Endothelial cell of umbilical vein (primary cell): ENCODE data around the gene ANO7. TPM values are rescaled to one million over a fixed set of nuclear protein-coding genes. Genes with fewer than 3 reads are reported as not detected.

Source experiments
- BruUV-seq: library from RNA; stranded (reverse); fragments of 400-500 nt; replicated peaks from 2 replicates; lab custom pipeline; 2021; lab: Mats Ljungman, UMichigan
- CTCF ChIA-PET: fragments of 300-600, 350-600 bp; sonication (Branson Sonifier 250); formaldehyde crosslinking; loops from one replicate; lab custom pipeline; 2021; ENCODE audit warnings: antibody characterized with exemption, inconsistent platforms; lab: Charles Lee
- POLR2A ChIA-PET: fragments of 300-600, 350-600 bp; sonication (Branson Sonifier 250); formaldehyde crosslinking; loops from one replicate; lab custom pipeline; 2021; ENCODE audit warnings: antibody characterized with exemption, inconsistent platforms; lab: Charles Lee
- DNase-seq: peaks from one replicate; pipeline ENCODE4 v3.0.0-alpha.2; 2011; ENCODE audit warnings: low read depth, low spot score
- FAIRE-seq: peaks from 2 replicates; lab custom pipeline; 2011; peaks lifted over from hg19 to GRCh38; lab: Jason Lieb, UNC
- H2AFZ ChIP-seq: 2 replicates; pipeline ENCODE4 v1.6.0; 2012; ENCODE audit warnings: low read depth, low read length, control low read depth, inconsistent platforms
- H3K27ac ChIP-seq: 2 replicates; pipeline ENCODE4 v1.5.1; 2011; ENCODE audit warnings: low read depth, mild to moderate bottlenecking, control low read depth, low read length, moderate library complexity; ENCODE audit not compliant: insufficient read depth
- H3K27me3 ChIP-seq, 2 experiments: 2 replicates each; pipeline versions ENCODE4 v1.6.0 to v1.6.1; 2011; ENCODE audit warnings: low read length in 2 of 2, mixed read lengths in 1 of 2; ENCODE audit not compliant: control insufficient read depth in 2 of 2, insufficient read depth in 2 of 2
- H3K36me3 ChIP-seq, 2 experiments: 2 replicates in 1 of 2; 3 replicates in 1 of 2; pipeline ENCODE4 v1.5.1; 2011; ENCODE audit warnings: low read length in 2 of 2, mild to moderate bottlenecking in 1 of 2, moderate library complexity in 1 of 2; ENCODE audit not compliant: control insufficient read depth in 2 of 2, insufficient read depth in 2 of 2; ENCODE audit errors: extremely low read depth in 1 of 2
- H3K4me1 ChIP-seq: 3 replicates; pipeline ENCODE4 v1.5.1; 2011; ENCODE audit warnings: mild to moderate bottlenecking, low read length; ENCODE audit not compliant: control insufficient read depth, insufficient read depth; ENCODE audit errors: extremely low read depth
- H3K4me2 ChIP-seq: 2 replicates; pipeline ENCODE4 v1.6.1; 2011; ENCODE audit warnings: low read length, control low read depth, mixed read lengths; ENCODE audit not compliant: insufficient read depth
- H3K4me3 ChIP-seq, 3 experiments: fragments of 200-600 bp in 1 of 3; sonication (generic), shearing (Covaris generic) in 1 of 3; replicated peaks in 1 of 3; 2 replicates each; pipeline ENCODE4 v1.5.1; 2011 to 2016; ENCODE audit warnings: control low read depth in 3 of 3, low read length in 3 of 3, mild to moderate bottlenecking in 2 of 3, inconsistent platforms in 1 of 3, low read depth in 1 of 3, moderate library complexity in 1 of 3; ENCODE audit not compliant: insufficient read depth in 1 of 3
- H3K79me2 ChIP-seq: 2 replicates; pipeline ENCODE4 v1.6.0; 2012; ENCODE audit warnings: low read length, inconsistent platforms; ENCODE audit not compliant: control insufficient read depth, insufficient read depth
- H3K9ac ChIP-seq: replicated peaks from 2 replicates; pipeline ENCODE3; 2011; ENCODE audit warnings: low read length, control low read depth; ENCODE audit not compliant: insufficient read depth; ENCODE audit errors: extremely low read depth
- H3K9me1 ChIP-seq: replicated peaks from 3 replicates; pipeline ENCODE4 v1.6.0; 2011; ENCODE audit warnings: mild to moderate bottlenecking, low read length; ENCODE audit not compliant: control insufficient read depth, insufficient read depth; ENCODE audit errors: extremely low read depth
- H3K9me3 ChIP-seq: replicated peaks from 2 replicates; pipeline ENCODE4 v1.5.1; 2012; ENCODE audit warnings: low read length, inconsistent platforms; ENCODE audit not compliant: control insufficient read depth, insufficient read depth
- H4K20me1 ChIP-seq: replicated peaks from 2 replicates; pipeline ENCODE3; 2011; ENCODE audit warnings: mild to moderate bottlenecking, low read length; ENCODE audit not compliant: control insufficient read depth, insufficient read depth; ENCODE audit errors: extremely low read depth
- EZH2 ChIP-seq: IDR thresholded peaks from 2 replicates; pipeline ENCODE4 v1.6.1; 2012; ENCODE audit warnings: borderline replicate concordance, low read depth, mild to moderate bottlenecking, moderate library complexity, low read length, inconsistent platforms; ENCODE audit not compliant: severe bottlenecking
- FOS ChIP-seq: IDR thresholded peaks from 2 replicates; pipeline ENCODE4 v1.6.1; 2011; ENCODE audit warnings: mild to moderate bottlenecking, low read length, moderate library complexity, borderline replicate concordance; ENCODE audit not compliant: insufficient read depth
- GATA2 ChIP-seq: IDR thresholded peaks from 2 replicates; pipeline ENCODE4 v1.7.0; 2011; ENCODE audit warnings: low read depth, mild to moderate bottlenecking, moderate library complexity, mixed read lengths, low read length; ENCODE audit not compliant: insufficient read length, insufficient read depth
- JUN ChIP-seq: IDR thresholded peaks from 2 replicates; pipeline ENCODE4 v1.6.1; 2011; ENCODE audit warnings: borderline replicate concordance, low read depth; ENCODE audit not compliant: insufficient read length, insufficient read depth
- MYC ChIP-seq: IDR thresholded peaks from one replicate; pipeline ENCODE4 v1.6.1; 2011; ENCODE audit warnings: mild to moderate bottlenecking, low read depth, low read length
- POLR2A ChIP-seq: IDR thresholded peaks from 2 replicates; pipeline ENCODE4 v1.6.1; 2012; ENCODE audit warnings: low read depth, mild to moderate bottlenecking, control low read depth, low read length
- POLR2AphosphoS5 ChIP-seq: IDR thresholded peaks from 2 replicates; pipeline ENCODE4 v1.6.1; 2012; ENCODE audit warnings: low read depth, mild to moderate bottlenecking, control low read depth, low read length, moderate library complexity; ENCODE audit not compliant: insufficient read depth
- dilution Hi-C: fragments of 300-500 bp; cut with MboI; formaldehyde crosslinking; loops from one replicate; pipeline ENCODE4 v1.15.0; 2019; ENCODE audit warnings: low sequenced_read_pairs; ENCODE audit not compliant: extremely low pct_ligation_motif_present
- intact Hi-C: fragments of 100-400 bp; cut with micrococcal nuclease; formaldehyde crosslinking; loops from one replicate; pipeline ENCODE4 v1.10.0; 2022
- polyA plus RNA-seq, 4 experiments: library from polyadenylated mRNA; depleted of rRNA in 3 of 4; stranded (reverse) in 3 of 4; unstranded in 1 of 4; fragments of >200 nt; gene quantifications; 2 replicates each; pipeline versions ENCODE4 v1.2.1 to v1.2.3, GENCODE V29; 2011 to 2012; ENCODE audit warnings: missing spikeins in 1 of 4
- total RNA-seq: library from RNA; stranded (reverse); gene quantifications from 2 replicates; pipeline ENCODE4 v1.2.3, GENCODE V29; 2021
- TF ChIP-seq, protein P1 (sequence below): IDR thresholded peaks from 2 replicates; pipeline ENCODE4 v1.6.1; 2011; ENCODE audit not compliant: insufficient read depth, insufficient read length
- TF ChIP-seq, protein P2 (sequence below), 2 donors: IDR thresholded peaks; 1 replicate in 1 of 2; 2 replicates in 1 of 2; pipeline ENCODE4 v1.5.1; 2011; ENCODE audit warnings: low read length in 2 of 2, mild to moderate bottlenecking in 2 of 2, moderate library complexity in 2 of 2, control low read depth in 1 of 2, inconsistent platforms in 1 of 2, low read depth in 1 of 2; ENCODE audit not compliant: insufficient read depth in 1 of 2; ENCODE audit errors: extremely low read depth in 1 of 2

Gene ANO7
- total and polyA plus RNA-seq, 2 donors (not counting 3 experiments of a cell fraction or from before 2014, with no cell fraction given): 0.81 to 2.5 TPM

DNA sequence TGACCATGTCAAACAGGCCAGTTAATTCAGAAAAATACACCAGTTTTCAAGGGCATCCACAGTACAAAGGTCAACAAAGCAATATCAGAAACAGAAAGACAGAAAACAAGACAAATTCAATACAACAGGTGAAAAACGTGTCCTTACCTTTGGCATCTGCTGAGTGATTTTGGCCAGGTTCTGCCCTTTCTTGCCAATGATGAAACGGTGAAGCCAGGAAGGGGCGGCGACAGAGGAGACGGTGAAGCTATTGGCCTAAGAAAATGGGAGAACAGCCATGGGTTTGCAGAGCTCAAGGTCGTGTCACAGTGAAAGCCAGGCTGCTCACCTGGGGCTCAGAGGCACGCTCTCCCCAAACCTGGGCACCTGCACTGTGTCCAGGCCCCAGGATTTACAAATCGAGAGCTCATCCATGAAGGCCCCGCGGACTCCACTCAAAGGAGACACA is 66.5 kb downstream of the ANO7 start:
- no peak overlapping the region for H2AFZ ChIP-seq
- TF ChIP-seq EZH2: no peak
- TF ChIP-seq, protein P1, sequence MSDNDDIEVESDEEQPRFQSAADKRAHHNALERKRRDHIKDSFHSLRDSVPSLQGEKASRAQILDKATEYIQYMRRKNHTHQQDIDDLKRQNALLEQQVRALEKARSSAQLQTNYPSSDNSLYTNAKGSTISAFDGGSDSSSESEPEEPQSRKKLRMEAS: no peak
- no peak for TF ChIP-seq FOS
- TF ChIP-seq MYC: no peak
- no peak for TF ChIP-seq JUN
- no peak for TF ChIP-seq POLR2AphosphoS5
- no peak for TF ChIP-seq GATA2
- TF ChIP-seq POLR2A: no peak
- TF ChIP-seq, protein P2, sequence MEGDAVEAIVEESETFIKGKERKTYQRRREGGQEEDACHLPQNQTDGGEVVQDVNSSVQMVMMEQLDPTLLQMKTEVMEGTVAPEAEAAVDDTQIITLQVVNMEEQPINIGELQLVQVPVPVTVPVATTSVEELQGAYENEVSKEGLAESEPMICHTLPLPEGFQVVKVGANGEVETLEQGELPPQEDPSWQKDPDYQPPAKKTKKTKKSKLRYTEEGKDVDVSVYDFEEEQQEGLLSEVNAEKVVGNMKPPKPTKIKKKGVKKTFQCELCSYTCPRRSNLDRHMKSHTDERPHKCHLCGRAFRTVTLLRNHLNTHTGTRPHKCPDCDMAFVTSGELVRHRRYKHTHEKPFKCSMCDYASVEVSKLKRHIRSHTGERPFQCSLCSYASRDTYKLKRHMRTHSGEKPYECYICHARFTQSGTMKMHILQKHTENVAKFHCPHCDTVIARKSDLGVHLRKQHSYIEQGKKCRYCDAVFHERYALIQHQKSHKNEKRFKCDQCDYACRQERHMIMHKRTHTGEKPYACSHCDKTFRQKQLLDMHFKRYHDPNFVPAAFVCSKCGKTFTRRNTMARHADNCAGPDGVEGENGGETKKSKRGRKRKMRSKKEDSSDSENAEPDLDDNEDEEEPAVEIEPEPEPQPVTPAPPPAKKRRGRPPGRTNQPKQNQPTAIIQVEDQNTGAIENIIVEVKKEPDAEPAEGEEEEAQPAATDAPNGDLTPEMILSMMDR (IDR thresholded peaks at IDR 0.05; ENCODE audit: extremely low read depth in 1 of 2, insufficient read depth in 1 of 2, low read depth in 1 of 2, low read length in 2 of 2): no peak
- peaks cover 11% of the 10 kb centered on the region for H3K79me2 ChIP-seq
- peaks cover 36 to 57% of the 10 kb centered on the region in 2 experiments for H3K36me3 ChIP-seq
- no peaks in the 10 kb centered on the region for H3K9me3 ChIP-seq
- peaks cover 11% of the 10 kb centered on the region for H3K4me1 ChIP-seq
- no peak overlapping the region for H3K4me2 ChIP-seq
- H4K20me1 ChIP-seq: no peaks in the 10 kb centered on the region
- H3K9ac ChIP-seq: no peak overlapping the region
- no peaks in the 10 kb centered on the region for H3K9me1 ChIP-seq
- no peak overlapping the region for H3K4me3 ChIP-seq
- BruUV-seq: no TSS peak
- ChIA-PET POLR2A (no interaction called here), CTCF (no interaction called here)
- dilution Hi-C loops (no loop called here), intact Hi-C loops (no loop called here)
- DNase-seq (no peak), FAIRE-seq (no peak)
- no peaks in the 10 kb centered on the region for H3K27me3 ChIP-seq
- no peak overlapping the region for H3K27ac ChIP-seq
